GM23338 (cell line): ENCODE results near the gene SLCO3A1. TPM values are rescaled to one million over a fixed set of nuclear protein-coding genes. Genes with fewer than 3 reads are reported as not detected.

Source experiments
- ATAC-seq: fragments of 200-7000 bp; cut with Tn5 transposase; 3 replicates; pipeline ENCODE4 v1.9.1; 2020
- DNase-seq: peaks from one replicate; pipeline ENCODE4 v3.0.0-alpha.2; 2015; ENCODE audit warnings: low spot score
- H2AFZ ChIP-seq: fragments of 200-600 bp; sonication (generic); 2 replicates; pipeline ENCODE4 v1.8.0; 2016; ENCODE audit warnings: antibody characterized with exemption, mild to moderate bottlenecking, moderate library complexity
- H3F3A ChIP-seq: fragments of 200-600 bp; sonication (generic); replicated peaks from 2 replicates; pipeline ENCODE4 v1.8.0; 2017; ENCODE audit warnings: antibody characterized with exemption, mixed run types, low read depth
- H3K27ac ChIP-seq: fragments of 200-600 bp; sonication (generic); 2 replicates; pipeline ENCODE4 v1.6.1; 2016; ENCODE audit warnings: low read depth
- H3K27me3 ChIP-seq: fragments of 200-600 bp; sonication (generic); 2 replicates; pipeline ENCODE4 v1.8.0; 2016; ENCODE audit warnings: mild to moderate bottlenecking, mixed run types, moderate library complexity; ENCODE audit not compliant: insufficient read depth
- H3K36me3 ChIP-seq: fragments of 200-600 bp; sonication (generic); 2 replicates; pipeline ENCODE4 v1.8.0; 2016; ENCODE audit warnings: mild to moderate bottlenecking; ENCODE audit not compliant: insufficient read depth
- H3K4me1 ChIP-seq: fragments of 200-600 bp; sonication (generic); 2 replicates; pipeline ENCODE4 v1.8.0; 2016; ENCODE audit warnings: mild to moderate bottlenecking, moderate library complexity; ENCODE audit not compliant: insufficient read depth
- H3K4me2 ChIP-seq: fragments of 200-600 bp; sonication (generic); 2 replicates; pipeline ENCODE4 v1.7.1; 2017; ENCODE audit warnings: mixed run types
- H3K4me3 ChIP-seq: fragments of 200-600 bp; sonication (generic); 2 replicates; pipeline ENCODE4 v1.6.1; 2016; ENCODE audit warnings: mixed run types
- H3K79me2 ChIP-seq: fragments of 200-600 bp; sonication (generic); replicated peaks from 2 replicates; pipeline ENCODE4 v1.8.0; 2017; ENCODE audit warnings: mild to moderate bottlenecking; ENCODE audit not compliant: insufficient read depth
- H3K9me2 ChIP-seq: fragments of 200-600 bp; sonication (generic); 2 replicates; pipeline ENCODE4 v1.8.0; 2017; ENCODE audit not compliant: insufficient read depth
- H4K20me1 ChIP-seq: fragments of 200-600 bp; sonication (generic); replicated peaks from 2 replicates; pipeline ENCODE4 v1.8.0; 2017; ENCODE audit warnings: mild to moderate bottlenecking; ENCODE audit not compliant: insufficient read depth
- H3K27ac Mint-ChIP-seq: 2 replicates; pipeline ENCODE4 v1.8.0; 2020; ENCODE audit warnings: inconsistent platforms, mild to moderate bottlenecking, moderate library complexity, mixed read lengths
- H3K27me3 Mint-ChIP-seq: 3 replicates; pipeline ENCODE4 v1.8.0; 2022; ENCODE audit warnings: low read depth, mild to moderate bottlenecking, moderate library complexity, mixed read lengths, inconsistent platforms; ENCODE audit not compliant: insufficient read depth, poor library complexity
- H3K36me3 Mint-ChIP-seq: 3 replicates; pipeline ENCODE4 v1.8.0; 2021; ENCODE audit warnings: low read depth, mild to moderate bottlenecking, inconsistent platforms, moderate library complexity, mixed read lengths
- H3K4me1 Mint-ChIP-seq: 3 replicates; pipeline ENCODE4 v1.8.0; 2020; ENCODE audit warnings: mild to moderate bottlenecking, inconsistent platforms, mixed read lengths
- H3K4me3 Mint-ChIP-seq: 3 replicates; pipeline ENCODE4 v1.8.0; 2021; ENCODE audit warnings: moderate library complexity, mild to moderate bottlenecking, inconsistent platforms, mixed read lengths
- H3K9me3 Mint-ChIP-seq: 3 replicates; pipeline ENCODE4 v1.8.0; 2020; ENCODE audit warnings: moderate library complexity, mild to moderate bottlenecking, inconsistent platforms, mixed read lengths
- CREB1 ChIP-seq: fragments of 250-450 bp; sonication (Bioruptor Pico); IDR thresholded peaks from 2 replicates; pipeline ENCODE4 v1.5.0; 2020; ENCODE audit warnings: low read depth, mild to moderate bottlenecking, moderate library complexity
- EZH2 ChIP-seq: fragments of 200-600 bp; sonication (generic); IDR thresholded peaks from one replicate; pipeline ENCODE4 v1.8.0; 2017; ENCODE audit warnings: antibody characterized with exemption, mild to moderate bottlenecking, low read depth; ENCODE audit not compliant: unreplicated experiment
- EZH2phosphoT487 ChIP-seq: fragments of 200-600 bp; sonication (generic); IDR thresholded peaks from one replicate; pipeline ENCODE4 v1.8.1; 2018; ENCODE audit warnings: antibody characterized with exemption; ENCODE audit not compliant: unreplicated experiment
- JUNB ChIP-seq: IDR thresholded peaks from one replicate; pipeline ENCODE4 v1.6.1; 2016; ENCODE audit warnings: antibody characterized with exemption; ENCODE audit not compliant: unreplicated experiment
- NANOG ChIP-seq: IDR thresholded peaks from 2 replicates; pipeline ENCODE4 v1.6.1; 2016; ENCODE audit warnings: antibody characterized with exemption, borderline replicate concordance
- POLR2AphosphoS5 ChIP-seq: IDR thresholded peaks from 2 replicates; pipeline ENCODE4 v1.6.1; 2016; ENCODE audit warnings: antibody characterized with exemption, low read depth
- STAT1 ChIP-seq: IDR thresholded peaks from one replicate; pipeline ENCODE4 v1.6.1; 2016; ENCODE audit warnings: antibody characterized with exemption; ENCODE audit not compliant: unreplicated experiment
- ZNF114 ChIP-seq: fragments of 250-450 bp; sonication (Bioruptor Pico); IDR thresholded peaks from 2 replicates; pipeline ENCODE4 v1.5.0; 2020; ENCODE audit warnings: mild to moderate bottlenecking, moderate library complexity
- ZNF331 ChIP-seq: fragments of 250-450 bp; sonication (Bioruptor Pico); IDR thresholded peaks from 2 replicates; pipeline ENCODE4 v1.5.0; 2020; ENCODE audit warnings: low read depth, mild to moderate bottlenecking, moderate library complexity
- polyA plus RNA-seq: library from polyadenylated mRNA; unstranded; fragments of >200 nt; fragmentation: Nextera tagmentation; extraction: Ambion mirVana; gene quantifications from 2 replicates; pipeline ENCODE4 v1.2.1, GENCODE V29; 2016
- total RNA-seq: library from RNA; depleted of rRNA; stranded (reverse); fragments of >200 nt; shearing (Covaris generic); gene quantifications from 2 replicates; pipeline ENCODE4 v1.2.3, GENCODE V29; 2014
- TF ChIP-seq, protein P1 (sequence below): fragments of 250-450 bp; sonication (Bioruptor Pico); IDR thresholded peaks from 2 replicates; pipeline ENCODE4 v1.5.0; 2020; ENCODE audit warnings: mild to moderate bottlenecking, moderate library complexity
- TF ChIP-seq, protein P2 (sequence below), 2 experiments: fragments of 200-600 bp in 1 of 2; sonication (generic) in 1 of 2; conservative IDR thresholded peaks; 2 replicates each; pipeline versions ENCODE4 v1.5.1 to v1.6.1; 2016 to 2017; ENCODE audit warnings: antibody characterized with exemption in 2 of 2, low read depth in 2 of 2, mild to moderate bottlenecking in 2 of 2, moderate library complexity in 1 of 2
- TF ChIP-seq, protein P3 (sequence below): IDR thresholded peaks from one replicate; pipeline ENCODE4 v1.6.1; 2018; ENCODE audit warnings: antibody characterized with exemption; ENCODE audit not compliant: unreplicated experiment
- TF ChIP-seq, protein P4 (sequence below): IDR thresholded peaks from 2 replicates; pipeline ENCODE4 v1.6.1; 2016; ENCODE audit warnings: antibody characterized with exemption

Gene SLCO3A1
- total and polyA plus RNA-seq, 2 experiments from 2014 or later: 7.3 to 9.4 TPM

DNA sequence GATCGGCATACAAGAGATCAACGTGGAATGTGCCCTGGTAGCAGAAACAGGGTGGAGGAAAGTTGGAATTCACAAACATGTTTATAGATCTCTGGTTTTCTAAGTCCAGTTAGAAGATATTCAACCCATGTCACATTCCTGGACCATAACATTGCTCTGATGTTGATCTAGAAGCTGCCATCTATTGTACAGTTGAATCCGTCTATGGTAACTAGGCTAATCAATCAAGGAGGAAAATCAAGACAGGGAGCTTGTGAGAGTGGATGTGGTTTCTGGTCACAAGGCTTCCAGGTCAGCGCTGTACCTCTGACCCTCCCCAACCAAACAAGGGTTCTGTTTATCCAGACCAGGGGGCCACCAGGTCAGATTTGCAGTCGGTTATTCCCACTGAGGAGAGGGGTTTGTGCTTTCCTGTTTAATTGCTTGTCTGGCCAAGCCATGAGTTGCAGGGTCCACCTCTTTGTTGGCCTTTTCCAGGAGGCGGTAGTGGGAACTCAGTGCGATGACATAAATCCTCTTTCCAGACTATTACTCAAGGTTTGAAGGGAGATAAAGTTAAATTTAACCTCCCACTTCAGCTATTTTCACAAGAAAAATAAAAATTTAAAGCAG is 130.3 kb downstream of the SLCO3A1 start:
- Histone ChIP-seq H4K20me1 (no peaks in the 10 kb centered on the region), H3K4me1 (no peaks in the 10 kb centered on the region)
- H3K4me1 Mint-ChIP-seq: peaks cover 4% of the 10 kb centered on the region

More for the DNA sequence above, 130.3 kb downstream of the SLCO3A1 start:
- H3K4me3 ChIP-seq: no peak overlapping the region
- 0 out of 2 replicates have a peak, but pooled peaks cover 2% of the 10 kb centered on the region for H3K9me2 ChIP-seq
- Mint-ChIP-seq H3K36me3 (no peaks in the 10 kb centered on the region), H3K4me3 (no peak overlapping the region), H3K27me3 (peaks cover 5% of the 10 kb centered on the region), H3K9me3 (no peaks in the 10 kb centered on the region), H3K27ac (no peak overlapping the region)
- no peak for TF ChIP-seq STAT1
- TF ChIP-seq CREB1 (CRISPR knock-in tag): no peak
- TF ChIP-seq, protein P1, sequence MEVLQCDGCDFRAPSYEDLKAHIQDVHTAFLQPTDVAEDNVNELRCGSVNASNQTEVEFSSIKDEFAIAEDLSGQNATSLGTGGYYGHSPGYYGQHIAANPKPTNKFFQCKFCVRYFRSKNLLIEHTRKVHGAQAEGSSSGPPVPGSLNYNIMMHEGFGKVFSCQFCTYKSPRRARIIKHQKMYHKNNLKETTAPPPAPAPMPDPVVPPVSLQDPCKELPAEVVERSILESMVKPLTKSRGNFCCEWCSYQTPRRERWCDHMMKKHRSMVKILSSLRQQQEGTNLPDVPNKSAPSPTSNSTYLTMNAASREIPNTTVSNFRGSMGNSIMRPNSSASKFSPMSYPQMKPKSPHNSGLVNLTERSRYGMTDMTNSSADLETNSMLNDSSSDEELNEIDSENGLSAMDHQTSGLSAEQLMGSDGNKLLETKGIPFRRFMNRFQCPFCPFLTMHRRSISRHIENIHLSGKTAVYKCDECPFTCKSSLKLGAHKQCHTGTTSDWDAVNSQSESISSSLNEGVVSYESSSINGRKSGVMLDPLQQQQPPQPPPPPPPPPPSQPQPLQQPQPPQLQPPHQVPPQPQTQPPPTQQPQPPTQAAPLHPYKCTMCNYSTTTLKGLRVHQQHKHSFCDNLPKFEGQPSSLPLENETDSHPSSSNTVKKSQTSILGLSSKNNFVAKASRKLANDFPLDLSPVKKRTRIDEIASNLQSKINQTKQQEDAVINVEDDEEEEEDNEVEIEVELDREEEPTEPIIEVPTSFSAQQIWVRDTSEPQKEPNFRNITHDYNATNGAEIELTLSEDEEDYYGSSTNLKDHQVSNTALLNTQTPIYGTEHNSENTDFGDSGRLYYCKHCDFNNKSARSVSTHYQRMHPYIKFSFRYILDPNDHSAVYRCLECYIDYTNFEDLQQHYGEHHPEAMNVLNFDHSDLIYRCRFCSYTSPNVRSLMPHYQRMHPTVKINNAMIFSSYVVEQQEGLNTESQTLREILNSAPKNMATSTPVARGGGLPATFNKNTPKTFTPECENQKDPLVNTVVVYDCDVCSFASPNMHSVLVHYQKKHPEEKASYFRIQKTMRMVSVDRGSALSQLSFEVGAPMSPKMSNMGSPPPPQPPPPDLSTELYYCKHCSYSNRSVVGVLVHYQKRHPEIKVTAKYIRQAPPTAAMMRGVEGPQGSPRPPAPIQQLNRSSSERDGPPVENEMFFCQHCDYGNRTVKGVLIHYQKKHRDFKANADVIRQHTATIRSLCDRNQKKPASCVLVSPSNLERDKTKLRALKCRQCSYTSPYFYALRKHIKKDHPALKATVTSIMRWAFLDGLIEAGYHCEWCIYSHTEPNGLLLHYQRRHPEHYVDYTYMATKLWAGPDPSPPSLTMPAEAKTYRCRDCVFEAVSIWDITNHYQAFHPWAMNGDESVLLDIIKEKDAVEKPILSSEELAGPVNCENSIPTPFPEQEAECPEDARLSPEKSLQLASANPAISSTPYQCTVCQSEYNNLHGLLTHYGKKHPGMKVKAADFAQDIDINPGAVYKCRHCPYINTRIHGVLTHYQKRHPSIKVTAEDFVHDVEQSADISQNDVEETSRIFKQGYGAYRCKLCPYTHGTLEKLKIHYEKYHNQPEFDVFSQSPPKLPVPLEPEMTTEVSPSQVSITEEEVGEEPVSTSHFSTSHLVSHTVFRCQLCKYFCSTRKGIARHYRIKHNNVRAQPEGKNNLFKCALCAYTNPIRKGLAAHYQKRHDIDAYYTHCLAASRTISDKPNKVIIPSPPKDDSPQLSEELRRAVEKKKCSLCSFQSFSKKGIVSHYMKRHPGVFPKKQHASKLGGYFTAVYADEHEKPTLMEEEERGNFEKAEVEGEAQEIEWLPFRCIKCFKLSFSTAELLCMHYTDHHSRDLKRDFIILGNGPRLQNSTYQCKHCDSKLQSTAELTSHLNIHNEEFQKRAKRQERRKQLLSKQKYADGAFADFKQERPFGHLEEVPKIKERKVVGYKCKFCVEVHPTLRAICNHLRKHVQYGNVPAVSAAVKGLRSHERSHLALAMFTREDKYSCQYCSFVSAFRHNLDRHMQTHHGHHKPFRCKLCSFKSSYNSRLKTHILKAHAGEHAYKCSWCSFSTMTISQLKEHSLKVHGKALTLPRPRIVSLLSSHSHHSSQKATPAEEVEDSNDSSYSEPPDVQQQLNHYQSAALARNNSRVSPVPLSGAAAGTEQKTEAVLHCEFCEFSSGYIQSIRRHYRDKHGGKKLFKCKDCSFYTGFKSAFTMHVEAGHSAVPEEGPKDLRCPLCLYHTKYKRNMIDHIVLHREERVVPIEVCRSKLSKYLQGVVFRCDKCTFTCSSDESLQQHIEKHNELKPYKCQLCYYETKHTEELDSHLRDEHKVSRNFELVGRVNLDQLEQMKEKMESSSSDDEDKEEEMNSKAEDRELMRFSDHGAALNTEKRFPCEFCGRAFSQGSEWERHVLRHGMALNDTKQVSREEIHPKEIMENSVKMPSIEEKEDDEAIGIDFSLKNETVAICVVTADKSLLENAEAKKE (CRISPR knock-in tag): no peak
- no peak for TF ChIP-seq NANOG
- TF ChIP-seq, protein P2, sequence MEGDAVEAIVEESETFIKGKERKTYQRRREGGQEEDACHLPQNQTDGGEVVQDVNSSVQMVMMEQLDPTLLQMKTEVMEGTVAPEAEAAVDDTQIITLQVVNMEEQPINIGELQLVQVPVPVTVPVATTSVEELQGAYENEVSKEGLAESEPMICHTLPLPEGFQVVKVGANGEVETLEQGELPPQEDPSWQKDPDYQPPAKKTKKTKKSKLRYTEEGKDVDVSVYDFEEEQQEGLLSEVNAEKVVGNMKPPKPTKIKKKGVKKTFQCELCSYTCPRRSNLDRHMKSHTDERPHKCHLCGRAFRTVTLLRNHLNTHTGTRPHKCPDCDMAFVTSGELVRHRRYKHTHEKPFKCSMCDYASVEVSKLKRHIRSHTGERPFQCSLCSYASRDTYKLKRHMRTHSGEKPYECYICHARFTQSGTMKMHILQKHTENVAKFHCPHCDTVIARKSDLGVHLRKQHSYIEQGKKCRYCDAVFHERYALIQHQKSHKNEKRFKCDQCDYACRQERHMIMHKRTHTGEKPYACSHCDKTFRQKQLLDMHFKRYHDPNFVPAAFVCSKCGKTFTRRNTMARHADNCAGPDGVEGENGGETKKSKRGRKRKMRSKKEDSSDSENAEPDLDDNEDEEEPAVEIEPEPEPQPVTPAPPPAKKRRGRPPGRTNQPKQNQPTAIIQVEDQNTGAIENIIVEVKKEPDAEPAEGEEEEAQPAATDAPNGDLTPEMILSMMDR (conservative IDR thresholded peaks at IDR 0.05; ENCODE audit: low read depth in 2 of 2): no peak
- TF ChIP-seq, protein P3, sequence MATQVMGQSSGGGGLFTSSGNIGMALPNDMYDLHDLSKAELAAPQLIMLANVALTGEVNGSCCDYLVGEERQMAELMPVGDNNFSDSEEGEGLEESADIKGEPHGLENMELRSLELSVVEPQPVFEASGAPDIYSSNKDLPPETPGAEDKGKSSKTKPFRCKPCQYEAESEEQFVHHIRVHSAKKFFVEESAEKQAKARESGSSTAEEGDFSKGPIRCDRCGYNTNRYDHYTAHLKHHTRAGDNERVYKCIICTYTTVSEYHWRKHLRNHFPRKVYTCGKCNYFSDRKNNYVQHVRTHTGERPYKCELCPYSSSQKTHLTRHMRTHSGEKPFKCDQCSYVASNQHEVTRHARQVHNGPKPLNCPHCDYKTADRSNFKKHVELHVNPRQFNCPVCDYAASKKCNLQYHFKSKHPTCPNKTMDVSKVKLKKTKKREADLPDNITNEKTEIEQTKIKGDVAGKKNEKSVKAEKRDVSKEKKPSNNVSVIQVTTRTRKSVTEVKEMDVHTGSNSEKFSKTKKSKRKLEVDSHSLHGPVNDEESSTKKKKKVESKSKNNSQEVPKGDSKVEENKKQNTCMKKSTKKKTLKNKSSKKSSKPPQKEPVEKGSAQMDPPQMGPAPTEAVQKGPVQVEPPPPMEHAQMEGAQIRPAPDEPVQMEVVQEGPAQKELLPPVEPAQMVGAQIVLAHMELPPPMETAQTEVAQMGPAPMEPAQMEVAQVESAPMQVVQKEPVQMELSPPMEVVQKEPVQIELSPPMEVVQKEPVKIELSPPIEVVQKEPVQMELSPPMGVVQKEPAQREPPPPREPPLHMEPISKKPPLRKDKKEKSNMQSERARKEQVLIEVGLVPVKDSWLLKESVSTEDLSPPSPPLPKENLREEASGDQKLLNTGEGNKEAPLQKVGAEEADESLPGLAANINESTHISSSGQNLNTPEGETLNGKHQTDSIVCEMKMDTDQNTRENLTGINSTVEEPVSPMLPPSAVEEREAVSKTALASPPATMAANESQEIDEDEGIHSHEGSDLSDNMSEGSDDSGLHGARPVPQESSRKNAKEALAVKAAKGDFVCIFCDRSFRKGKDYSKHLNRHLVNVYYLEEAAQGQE: no peak
- no peak for TF ChIP-seq ZNF114 (CRISPR knock-in tag)
- TF ChIP-seq POLR2AphosphoS5: no peak
- TF ChIP-seq ZNF331 (CRISPR knock-in tag): no peak
- TF ChIP-seq, protein P4, sequence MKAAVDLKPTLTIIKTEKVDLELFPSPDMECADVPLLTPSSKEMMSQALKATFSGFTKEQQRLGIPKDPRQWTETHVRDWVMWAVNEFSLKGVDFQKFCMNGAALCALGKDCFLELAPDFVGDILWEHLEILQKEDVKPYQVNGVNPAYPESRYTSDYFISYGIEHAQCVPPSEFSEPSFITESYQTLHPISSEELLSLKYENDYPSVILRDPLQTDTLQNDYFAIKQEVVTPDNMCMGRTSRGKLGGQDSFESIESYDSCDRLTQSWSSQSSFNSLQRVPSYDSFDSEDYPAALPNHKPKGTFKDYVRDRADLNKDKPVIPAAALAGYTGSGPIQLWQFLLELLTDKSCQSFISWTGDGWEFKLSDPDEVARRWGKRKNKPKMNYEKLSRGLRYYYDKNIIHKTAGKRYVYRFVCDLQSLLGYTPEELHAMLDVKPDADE: no peak
- TF ChIP-seq EZH2phosphoT487: no peak
- no peak for TF ChIP-seq EZH2
- TF ChIP-seq JUNB: no peak
- ATAC-seq (no peak), DNase-seq (no peak)
- no peak overlapping the region for H3K27ac ChIP-seq
- peaks cover 3% of the 10 kb centered on the region; the same call in 1 of the 2 replicates for H3K79me2 ChIP-seq
- H3F3A ChIP-seq: no peaks in the 10 kb centered on the region
- no peak overlapping the region for H3K4me2 ChIP-seq
- H3K27me3 ChIP-seq: no peaks in the 10 kb centered on the region
- H3K36me3 ChIP-seq: no peaks in the 10 kb centered on the region
- no peak overlapping the region for H2AFZ ChIP-seq
